HL-60 (cell line): ENCODE data around the gene ZNF862.

Source experiments
- DNase-seq, 2 experiments: peaks; one replicate each; pipeline ENCODE4 v3.0.0-alpha.2; 2010 to 2020; ENCODE audit warnings: low read depth in 1 of 2, low spot score in 1 of 2
- H3K27ac ChIP-seq: fragments of 250-450 bp; sonication (Bioruptor Pico); replicated peaks from 2 replicates; pipeline ENCODE4 v1.5.1; 2020; ENCODE audit warnings: mild to moderate bottlenecking, moderate library complexity
- H3K27me3 ChIP-seq: fragments of 250-450 bp; sonication (Bioruptor Pico); 2 replicates; pipeline ENCODE4 v1.5.1; 2021; ENCODE audit warnings: mild to moderate bottlenecking, moderate library complexity; ENCODE audit not compliant: insufficient read depth, poor library complexity, severe bottlenecking
- H3K4me3 ChIP-seq: replicated peaks from 2 replicates; pipeline ENCODE4 v1.5.1; 2011; ENCODE audit warnings: mild to moderate bottlenecking, control low read depth, low read length; ENCODE audit not compliant: insufficient read depth
- CTCF ChIP-seq: IDR thresholded peaks from one replicate; pipeline ENCODE4 v1.5.1; 2011; ENCODE audit warnings: low read length, control low read depth, inconsistent platforms; ENCODE audit not compliant: insufficient read depth
- GABPA ChIP-seq: IDR thresholded peaks from 2 replicates; pipeline ENCODE4 v1.6.1; 2012; ENCODE audit warnings: low read depth
- POLR2AphosphoS5 ChIP-seq: IDR thresholded peaks from 2 replicates; pipeline ENCODE4 v1.6.1; 2012; ENCODE audit warnings: low read depth
- REST ChIP-seq: IDR thresholded peaks from 2 replicates; pipeline ENCODE4 v1.6.1; 2012; ENCODE audit warnings: low read depth; ENCODE audit not compliant: insufficient replicate concordance
- SPI1 ChIP-seq: IDR thresholded peaks from 2 replicates; pipeline ENCODE4 v1.6.1; 2012; ENCODE audit warnings: low read depth, mild to moderate bottlenecking, borderline replicate concordance

Gene ZNF862

GRCh38 chr7:149836434-149836833, 1.7 kb upstream of the ZNF862 start:
- Histone ChIP-seq H3K27ac (no peak overlapping the region), H3K27me3 (no peaks in the 10 kb centered on the region), H3K4me3 (no peak overlapping the region)
- TF ChIP-seq CTCF (no peak), POLR2AphosphoS5 (no peak), GABPA (no peak), SPI1 (no peak), REST (no peak)
- no peak for DNase-seq

- Histone ChIP-seq H3K4me3 (no peak overlapping the region), H3K27me3 (no peaks in the 10 kb centered on the region), H3K27ac (no peak overlapping the region)
- no peak for TF ChIP-seq GABPA
- TF ChIP-seq REST = no peak
- no peak for TF ChIP-seq SPI1
- no peak for TF ChIP-seq POLR2AphosphoS5
- no peak for TF ChIP-seq CTCF
- no peak for DNase-seq
Observed at GRCh38 chr7:149837564-149838223, 481 bp upstream of the ZNF862 start.

GRCh38 chr7:149838992-149839408, 825 bp downstream of the ZNF862 start:
- peak overlapping the region; percentile 65 for H3K27ac ChIP-seq
- no peak for TF ChIP-seq REST
- no peak for TF ChIP-seq GABPA
- TF ChIP-seq SPI1 = no peak
- no peak for TF ChIP-seq CTCF
- TF ChIP-seq POLR2AphosphoS5 = no peak
- peak overlapping the region; percentile 89 for H3K4me3 ChIP-seq
- no peak for DNase-seq
- no peaks in the 10 kb centered on the region for H3K27me3 ChIP-seq
